A673 (cell line): ENCODE measurements around the gene GGCT. TPM values are rescaled to one million over a fixed set of nuclear protein-coding genes. Genes with fewer than 3 reads are reported as not detected.

Experiments used
- BruUV-seq: library from RNA; stranded (reverse); fragments of 400-500 nt; replicated peaks from 2 replicates; lab custom pipeline; 2021; lab: Mats Ljungman, UMichigan
- CTCF ChIA-PET: fragments of 300-600 bp; sonication (Branson Sonifier 250); formaldehyde crosslinking; loops from one replicate; lab custom pipeline; 2022; ENCODE audit warnings: antibody characterized with exemption; lab: Charles Lee
- POLR2A ChIA-PET: fragments of 300-600 bp; sonication (Branson Sonifier 250); formaldehyde crosslinking; loops from one replicate; lab custom pipeline; 2022; ENCODE audit warnings: antibody characterized with exemption; ENCODE audit not compliant: low non-redundant PET; lab: Charles Lee
- DNase-seq: peaks from one replicate; pipeline ENCODE4 v3.0.0-alpha.2; 2015; ENCODE audit warnings: low spot score
- H3K27ac ChIP-seq: fragments of 200-600 bp; sonication (generic); 2 replicates; pipeline ENCODE4 v1.5.1; 2016; ENCODE audit warnings: mixed run types, low read depth, mild to moderate bottlenecking, mixed read lengths, antibody characterized with exemption, low read length; ENCODE audit not compliant: poor library complexity, severe bottlenecking
- H3K27me3 ChIP-seq: fragments of 200-600 bp; sonication (generic); replicated peaks from 2 replicates; pipeline ENCODE4 v1.6.1; 2017; ENCODE audit warnings: mixed run types, low read depth, mild to moderate bottlenecking, mixed read lengths, antibody characterized with exemption, low read length; ENCODE audit not compliant: insufficient read depth, poor library complexity
- H3K36me3 ChIP-seq: fragments of 200-600 bp; sonication (generic); 2 replicates; pipeline ENCODE4 v1.6.1; 2016; ENCODE audit warnings: mixed run types, mild to moderate bottlenecking, mixed read lengths, antibody characterized with exemption, low read length; ENCODE audit not compliant: insufficient read depth, poor library complexity, severe bottlenecking
- H3K4me1 ChIP-seq: fragments of 200-600 bp; sonication (generic); 2 replicates; pipeline ENCODE4 v1.6.1; 2017; ENCODE audit warnings: mixed run types, mild to moderate bottlenecking, mixed read lengths, antibody characterized with exemption, low read length; ENCODE audit not compliant: insufficient read depth, poor library complexity, severe bottlenecking
- H3K4me3 ChIP-seq: fragments of 200-600 bp; sonication (generic); 2 replicates; pipeline ENCODE4 v1.5.1; 2016; ENCODE audit warnings: low read depth, mixed run types, mild to moderate bottlenecking, mixed read lengths, low read length; ENCODE audit not compliant: poor library complexity, severe bottlenecking
- H3K9me3 ChIP-seq: fragments of 200-600 bp; sonication (generic); 2 replicates; pipeline ENCODE4 v1.6.1; 2016; ENCODE audit warnings: mixed run types, low read depth, mild to moderate bottlenecking, mixed read lengths, antibody characterized with exemption, low read length; ENCODE audit not compliant: poor library complexity, severe bottlenecking
- CTCF ChIP-seq: fragments of 300-800, 200-600 bp; sonication (generic); conservative IDR thresholded peaks from 2 replicates; pipeline ENCODE4 v1.5.1; 2017; ENCODE audit warnings: low read depth, mild to moderate bottlenecking, antibody characterized with exemption, low read length, moderate library complexity, mixed read lengths
- EZH2 ChIP-seq: fragments of 200-600 bp; sonication (generic); IDR thresholded peaks from 2 replicates; pipeline ENCODE4 v1.6.1; 2017; ENCODE audit warnings: borderline replicate concordance, low read depth, mild to moderate bottlenecking, mixed read lengths, antibody characterized with exemption, low read length; ENCODE audit not compliant: poor library complexity, severe bottlenecking
- intact Hi-C: fragments of 100-400 bp; cut with micrococcal nuclease; formaldehyde crosslinking; loops from one replicate; pipeline ENCODE4 v1.10.0; 2022; ENCODE audit not compliant: unreplicated experiment
- total RNA-seq: library from RNA; stranded (reverse); gene quantifications from 2 replicates; pipeline ENCODE4 v1.2.3, GENCODE V29; 2021

The GGCT gene
- total RNA-seq, 1 experiment from 2014 or later, result 66.0 TPM

GRCh38 chr7:30524545-30524944, 19.9 kb upstream of the GGCT start:
- Histone ChIP-seq H3K36me3 (no peaks in the 10 kb centered on the region), H3K4me1 (no peaks in the 10 kb centered on the region), H3K27me3 (no peaks in the 10 kb centered on the region), H3K4me3 (no peak overlapping the region), H3K9me3 (no peaks in the 10 kb centered on the region), H3K27ac (no peak overlapping the region)
- TF ChIP-seq EZH2 (no peak), CTCF (no peak)
- ChIA-PET POLR2A (no interaction called here), CTCF (no interaction called here)
- no TSS peak for BruUV-seq
- no peak for DNase-seq
- intact Hi-C loops, result no loop called here

- Histone ChIP-seq H3K4me1 (no peaks in the 10 kb centered on the region), H3K36me3 (no peaks in the 10 kb centered on the region), H3K27me3 (no peaks in the 10 kb centered on the region), H3K4me3 (no peak overlapping the region), H3K9me3 (no peaks in the 10 kb centered on the region), H3K27ac (no peak overlapping the region)
- intact Hi-C loops, result no loop called here
- POLR2A ChIA-PET, result no interaction called here
- CTCF ChIA-PET, result no interaction called here
- TF ChIP-seq EZH2 (no peak), CTCF (no peak)
- no peak for DNase-seq
- BruUV-seq, result no TSS peak
These were observed 18.8 kb upstream of the GGCT start for GRCh38 chr7:30523466-30523865.

GRCh38 chr7:30522159-30522558, 17.5 kb upstream of the GGCT start:
- ChIA-PET POLR2A (no interaction called here), CTCF (no interaction called here)

More at GRCh38 chr7:30522159-30522558, 17.5 kb upstream of the GGCT start:
- intact Hi-C loops, result no loop called here
- no TSS peak for BruUV-seq
- no peaks in the 10 kb centered on the region for H3K27me3 ChIP-seq
- no peak overlapping the region for H3K4me3 ChIP-seq
- H3K4me1 ChIP-seq, result no peaks in the 10 kb centered on the region
- TF ChIP-seq CTCF (no peak), EZH2 (no peak)
- H3K9me3 ChIP-seq, result no peaks in the 10 kb centered on the region
- no peak overlapping the region for H3K27ac ChIP-seq
- H3K36me3 ChIP-seq, result no peaks in the 10 kb centered on the region
- no peak for DNase-seq
